AG09309 (cell line): Measurements from ENCODE around the gene HPSE2.

Experiments
- DNase-seq: peaks from one replicate; pipeline ENCODE4 v3.0.0-alpha.2; 2010; ENCODE audit warnings: low read depth
- H3K4me3 ChIP-seq: 2 replicates; pipeline ENCODE4 v1.5.1; 2011; ENCODE audit warnings: mild to moderate bottlenecking, low read depth, low read length, moderate library complexity; ENCODE audit not compliant: control insufficient read depth
- TF ChIP-seq, protein P1 (sequence below): IDR thresholded peaks from 2 replicates; pipeline ENCODE4 v1.5.1; 2011; ENCODE audit warnings: mild to moderate bottlenecking, low read depth, low read length, inconsistent platforms; ENCODE audit not compliant: insufficient read depth, control insufficient read depth; ENCODE audit errors: missing control alignments

Gene HPSE2

DNA sequence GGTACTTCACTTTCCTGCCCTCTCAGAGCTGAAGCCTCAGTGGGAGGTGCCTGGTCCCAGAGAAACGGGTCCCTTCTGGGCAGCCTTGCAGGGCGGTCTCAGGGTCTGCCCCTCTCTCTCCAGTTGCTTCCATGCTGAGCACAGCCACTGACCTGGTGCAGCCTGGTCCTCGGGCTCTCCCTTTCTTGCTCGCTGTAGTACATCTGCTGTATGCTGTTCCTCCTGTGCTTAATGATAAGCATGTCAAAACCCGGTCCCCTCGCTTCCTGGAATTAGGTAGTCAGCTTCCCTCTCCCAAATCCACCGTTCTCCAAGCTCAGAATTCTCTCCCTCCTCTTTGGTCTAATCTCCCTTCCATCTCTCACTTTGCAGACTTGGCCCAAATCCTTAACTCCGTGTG lies 777.9 kb downstream of the HPSE2 start:
- no peak for DNase-seq
- TF ChIP-seq, protein P1, sequence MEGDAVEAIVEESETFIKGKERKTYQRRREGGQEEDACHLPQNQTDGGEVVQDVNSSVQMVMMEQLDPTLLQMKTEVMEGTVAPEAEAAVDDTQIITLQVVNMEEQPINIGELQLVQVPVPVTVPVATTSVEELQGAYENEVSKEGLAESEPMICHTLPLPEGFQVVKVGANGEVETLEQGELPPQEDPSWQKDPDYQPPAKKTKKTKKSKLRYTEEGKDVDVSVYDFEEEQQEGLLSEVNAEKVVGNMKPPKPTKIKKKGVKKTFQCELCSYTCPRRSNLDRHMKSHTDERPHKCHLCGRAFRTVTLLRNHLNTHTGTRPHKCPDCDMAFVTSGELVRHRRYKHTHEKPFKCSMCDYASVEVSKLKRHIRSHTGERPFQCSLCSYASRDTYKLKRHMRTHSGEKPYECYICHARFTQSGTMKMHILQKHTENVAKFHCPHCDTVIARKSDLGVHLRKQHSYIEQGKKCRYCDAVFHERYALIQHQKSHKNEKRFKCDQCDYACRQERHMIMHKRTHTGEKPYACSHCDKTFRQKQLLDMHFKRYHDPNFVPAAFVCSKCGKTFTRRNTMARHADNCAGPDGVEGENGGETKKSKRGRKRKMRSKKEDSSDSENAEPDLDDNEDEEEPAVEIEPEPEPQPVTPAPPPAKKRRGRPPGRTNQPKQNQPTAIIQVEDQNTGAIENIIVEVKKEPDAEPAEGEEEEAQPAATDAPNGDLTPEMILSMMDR = no peak
- H3K4me3 ChIP-seq = no peak overlapping the region

DNA sequence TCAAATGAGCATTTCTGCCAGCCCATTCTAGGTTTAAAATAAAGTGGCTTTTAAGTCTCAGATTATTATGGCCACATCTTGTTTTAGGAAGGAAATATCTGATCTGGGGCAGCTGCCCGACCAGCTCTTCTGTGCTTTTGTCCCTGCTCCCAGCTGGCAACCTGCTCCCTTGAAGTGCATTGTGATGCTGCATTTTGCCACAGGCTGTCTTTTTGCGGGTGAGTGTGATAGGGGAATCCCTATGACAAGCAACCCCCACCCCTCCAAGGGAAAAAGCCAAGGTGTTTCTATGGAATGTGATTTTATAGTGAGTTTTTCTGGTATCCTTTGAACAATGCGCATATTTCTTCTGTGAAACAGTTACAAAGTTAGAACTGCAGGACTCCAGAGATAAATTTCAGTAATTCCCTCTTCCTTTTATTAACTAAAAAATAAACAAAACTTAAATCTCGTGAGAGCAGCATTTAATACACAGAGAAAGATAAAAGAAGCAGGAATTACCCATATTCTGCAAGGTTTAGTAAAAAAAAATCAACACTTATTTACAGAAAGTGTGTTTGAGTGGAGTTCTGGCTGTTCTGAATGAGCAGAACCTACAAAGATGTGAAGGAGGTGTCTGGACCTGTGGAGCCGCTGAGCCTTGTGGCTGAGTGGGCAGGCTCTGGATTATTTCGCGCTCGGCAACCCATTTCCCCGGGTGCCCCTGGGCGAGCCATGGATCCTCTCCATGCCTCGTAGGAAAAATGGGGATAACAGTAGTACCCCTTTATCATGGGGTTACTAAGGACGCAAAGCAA lies 778.8 kb downstream of the HPSE2 start:
- no peak for DNase-seq
- TF ChIP-seq, protein P1 = no peak
- no peak overlapping the region for H3K4me3 ChIP-seq

DNA sequence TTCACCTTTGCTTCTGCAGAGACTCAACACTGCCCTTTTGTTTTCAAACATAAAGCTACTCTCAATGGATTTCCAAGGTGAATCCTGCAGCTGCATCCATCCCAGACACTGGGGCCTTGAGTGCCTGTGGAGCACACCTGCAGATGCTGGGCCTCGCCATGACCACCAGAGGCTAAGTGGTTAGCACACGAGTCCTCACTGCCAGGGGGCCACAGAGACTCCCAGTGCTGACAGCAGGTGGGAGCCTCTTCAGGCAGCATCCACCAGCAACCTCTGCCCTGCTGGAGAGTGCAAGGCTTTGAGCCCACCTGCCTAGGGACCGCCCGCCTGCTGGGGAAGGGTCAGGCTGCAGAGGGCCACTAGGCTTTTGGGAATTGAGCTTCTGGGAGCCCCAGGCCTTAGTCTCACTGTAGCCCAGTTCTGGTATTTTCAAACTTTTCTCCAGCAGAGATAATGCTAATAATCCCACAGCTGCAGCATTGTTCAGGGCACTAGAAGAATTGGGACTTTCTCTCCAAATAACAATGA lies 779.5 kb downstream of the HPSE2 start:
- TF ChIP-seq, protein P1 = no peak
- DNase-seq = no peak

DNA sequence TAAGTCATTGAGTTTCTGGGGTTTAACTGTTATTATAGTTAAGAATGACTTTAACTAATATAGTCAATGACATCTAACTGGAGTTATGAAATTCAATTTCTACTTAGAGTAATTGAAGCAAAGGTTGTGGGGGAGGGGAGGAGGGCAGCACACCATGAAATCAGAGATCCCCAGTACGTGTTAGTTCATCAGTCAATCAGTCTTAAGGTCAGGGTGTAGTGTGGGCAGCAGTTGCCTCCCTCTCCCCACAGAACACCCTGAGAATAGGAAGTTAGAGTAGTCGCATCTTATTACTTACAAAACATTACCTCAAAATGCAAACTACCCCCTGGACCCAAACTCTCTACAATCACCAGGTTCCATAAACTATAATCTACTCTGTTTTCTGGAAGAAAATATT lies 781.9 kb downstream of the HPSE2 start:
- TF ChIP-seq, protein P1 = no peak
- DNase-seq = no peak
- no peak overlapping the region for H3K4me3 ChIP-seq

More for the DNA sequence above, 779.5 kb downstream of the HPSE2 start:
- no peak overlapping the region for H3K4me3 ChIP-seq

DNA sequence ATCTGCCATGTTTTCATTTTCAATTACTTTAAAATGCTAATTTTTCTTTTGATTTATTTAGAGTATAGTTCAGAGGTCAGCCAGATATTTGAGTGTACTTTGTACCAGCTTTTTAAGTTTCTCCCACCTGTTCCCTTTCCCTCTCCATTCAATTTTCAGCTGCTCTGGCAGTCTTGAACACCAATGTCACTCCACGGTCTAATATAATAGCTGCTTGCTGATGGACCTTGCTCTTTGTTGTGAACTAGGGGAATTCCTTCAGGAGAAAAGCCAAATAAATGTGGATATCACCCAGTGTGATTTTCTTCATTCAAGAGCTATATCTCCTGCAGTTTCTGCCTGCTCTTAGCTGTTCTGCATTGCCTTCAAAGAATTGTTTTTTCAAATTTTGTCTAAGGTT lies 785.0 kb downstream of the HPSE2 start:
- no peak overlapping the region for H3K4me3 ChIP-seq
- TF ChIP-seq, protein P1 = no peak
- DNase-seq = no peak

DNA sequence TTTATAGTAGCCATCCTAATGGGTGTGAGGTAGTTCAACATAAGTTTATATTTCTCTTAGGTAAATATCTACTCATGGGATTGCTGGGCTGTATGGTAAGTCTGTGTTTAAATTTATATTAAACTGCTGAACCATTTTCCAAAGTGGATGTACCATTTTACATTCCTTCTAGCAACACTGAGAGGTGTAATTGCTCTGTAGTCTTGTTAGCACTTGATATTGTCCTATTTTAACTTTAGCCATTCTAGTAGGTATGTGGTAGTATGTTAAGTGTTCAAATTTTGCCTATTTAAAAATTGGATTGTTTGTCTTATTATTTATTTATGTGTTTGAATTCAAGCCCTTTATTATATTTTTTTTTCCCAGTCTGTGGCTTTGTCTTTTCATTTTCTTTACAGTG lies 786.4 kb downstream of the HPSE2 start:
- DNase-seq = no peak
- no peak overlapping the region for H3K4me3 ChIP-seq
- TF ChIP-seq, protein P1 = no peak
